Calu3 (cell line): ENCODE measurements around the gene NOD1. TPM values are rescaled to one million over a fixed set of nuclear protein-coding genes. Genes with fewer than 3 reads are reported as not detected.

ENCODE experiments used
- BruUV-seq: library from RNA; stranded (reverse); fragments of 400-500 nt; replicated peaks from 2 replicates; lab custom pipeline; 2021; lab: Mats Ljungman, UMichigan
- CTCF ChIA-PET: fragments of 300-600 bp; sonication (Branson Sonifier 250); formaldehyde crosslinking; loops from one replicate; lab custom pipeline; 2022; ENCODE audit warnings: antibody characterized with exemption; lab: Charles Lee
- DNase-seq: peaks from one replicate; pipeline ENCODE4 v3.0.0; 2022
- H3K27ac Mint-ChIP-seq: one replicate; pipeline ENCODE4 v1.8.0; 2022; ENCODE audit warnings: mixed read lengths; ENCODE audit not compliant: unreplicated experiment
- H3K27me3 Mint-ChIP-seq: one replicate; pipeline ENCODE4 v1.8.0; 2022; ENCODE audit warnings: mixed read lengths; ENCODE audit not compliant: unreplicated experiment
- H3K36me3 Mint-ChIP-seq: one replicate; pipeline ENCODE4 v1.8.0; 2022; ENCODE audit warnings: mild to moderate bottlenecking, moderate library complexity, mixed read lengths; ENCODE audit not compliant: insufficient read depth, unreplicated experiment
- H3K4me1 Mint-ChIP-seq: one replicate; pipeline ENCODE4 v1.8.0; 2022; ENCODE audit warnings: mild to moderate bottlenecking, low read depth, mixed read lengths; ENCODE audit not compliant: unreplicated experiment
- H3K4me3 Mint-ChIP-seq: one replicate; pipeline ENCODE4 v1.8.0; 2022; ENCODE audit warnings: mild to moderate bottlenecking, low read depth, moderate library complexity, mixed read lengths; ENCODE audit not compliant: unreplicated experiment
- H3K9me3 Mint-ChIP-seq: one replicate; pipeline ENCODE4 v1.8.0; 2022; ENCODE audit warnings: low read depth, mixed read lengths; ENCODE audit not compliant: unreplicated experiment
- CTCF ChIP-seq: fragments of 200-600 bp; IDR thresholded peaks from one replicate; pipeline ENCODE4 v1.8.0; 2022; ENCODE audit warnings: antibody characterized with exemption; ENCODE audit not compliant: unreplicated experiment
- intact Hi-C: fragments of 100-400 bp; cut with micrococcal nuclease; formaldehyde crosslinking; loops from one replicate; pipeline ENCODE4 v1.10.0; 2022; ENCODE audit not compliant: unreplicated experiment
- total RNA-seq: library from RNA; stranded (reverse); gene quantifications from 2 replicates; pipeline ENCODE4 v1.2.3, GENCODE V29; 2022

The NOD1 gene
- total RNA-seq, 1 experiment from 2014 or later, result 11.7 TPM

GRCh38 chr7:30411897-30412296 lies 66.7 kb downstream of the NOD1 start:
- Mint-ChIP-seq H3K4me1 (no peaks in the 10 kb centered on the region), H3K36me3 (no peaks in the 10 kb centered on the region)
- no peak for DNase-seq

GRCh38 chr7:30411173-30411572 lies 67.4 kb downstream of the NOD1 start:
- intact Hi-C loops, result loop anchor here (5.0 kb wide), 1 partner anchor 151 kb away; no protein-coding TSS in a partner anchor
- Mint-ChIP-seq H3K27ac (no peak overlapping the region), H3K36me3 (no peaks in the 10 kb centered on the region), H3K4me3 (no peak overlapping the region), H3K27me3 (no peaks in the 10 kb centered on the region), H3K9me3 (no peaks in the 10 kb centered on the region), H3K4me1 (no peaks in the 10 kb centered on the region)
- CTCF ChIA-PET, result no interaction called here
- DNase-seq, result no peak
- no TSS peak for BruUV-seq
- TF ChIP-seq CTCF, result no peak

More at GRCh38 chr7:30411897-30412296, 66.7 kb downstream of the NOD1 start:
- Mint-ChIP-seq H3K9me3 (no peaks in the 10 kb centered on the region), H3K4me3 (no peak overlapping the region), H3K27me3 (no peaks in the 10 kb centered on the region), H3K27ac (no peak overlapping the region)
- BruUV-seq, result no TSS peak
- intact Hi-C loops, result loop anchor here (2.0 to 5.0 kb wide), 4 partner anchors 135 to 247 kb away; no protein-coding TSS in a partner anchor
- no peak for TF ChIP-seq CTCF
- CTCF ChIA-PET, result interaction anchor here (2.7 kb wide), 1 partner anchor 136 kb away, joined by 17 read pairs; no protein-coding TSS in a partner anchor

- no peaks in the 10 kb centered on the region for H3K9me3 Mint-ChIP-seq
- no TSS peak for BruUV-seq
- H3K27ac Mint-ChIP-seq, result no peak overlapping the region
- H3K4me1 Mint-ChIP-seq, result no peaks in the 10 kb centered on the region
- no peak for DNase-seq
- no peak overlapping the region for H3K4me3 Mint-ChIP-seq
- no peak for TF ChIP-seq CTCF
- H3K27me3 Mint-ChIP-seq, result no peaks in the 10 kb centered on the region
- intact Hi-C loops, result loop anchor here (10.0 kb wide), 1 partner anchor 322 kb away; no protein-coding TSS in a partner anchor
- H3K36me3 Mint-ChIP-seq, result no peaks in the 10 kb centered on the region
- CTCF ChIA-PET, result interaction anchor here (0.7 kb wide), 2 partner anchors 79 to 135 kb away, joined by 3 to 4 read pairs; no protein-coding TSS in a partner anchor
Measured at GRCh38 chr7:30406664-30407425, 71.7 kb downstream of the NOD1 start.

- intact Hi-C loops, result loop anchor here (10.0 kb wide), 1 partner anchor 320 kb away; no protein-coding TSS in a partner anchor
- no peaks in the 10 kb centered on the region for H3K9me3 Mint-ChIP-seq
- H3K36me3 Mint-ChIP-seq, result no peaks in the 10 kb centered on the region
- no peaks in the 10 kb centered on the region for H3K4me1 Mint-ChIP-seq
- TF ChIP-seq CTCF, result no peak
- CTCF ChIA-PET, result no interaction called here
- BruUV-seq, result no TSS peak
- no peak overlapping the region for H3K27ac Mint-ChIP-seq
- no peak overlapping the region for H3K4me3 Mint-ChIP-seq
- no peak for DNase-seq
- H3K27me3 Mint-ChIP-seq, result no peaks in the 10 kb centered on the region
Measured at GRCh38 chr7:30405179-30405578, 73.4 kb downstream of the NOD1 start.
